ENCODE data around the gene SYNPO.

The SYNPO gene

GRCh38 chr5:150627731-150628545 lies 12.5 kb upstream of the SYNPO start:
- Mint-ChIP-seq H3K27ac (peak overlapping the region; percentile 79), H3K27me3 (no peaks in the 10 kb centered on the region)

GRCh38 chr5:150628936-150629485 lies 11.4 kb upstream of the SYNPO start:
- H3K36me3 Mint-ChIP-seq, result peaks cover 17% of the 10 kb centered on the region
- no peaks in the 10 kb centered on the region for H3K27me3 Mint-ChIP-seq
- no peak overlapping the region for H3K4me3 Mint-ChIP-seq
- peaks cover 70% of the 10 kb centered on the region for H3K4me1 Mint-ChIP-seq
- H3K27ac Mint-ChIP-seq, result peak overlapping the region; percentile 79
- H3K9me3 Mint-ChIP-seq, result no peaks in the 10 kb centered on the region
- no peak for ATAC-seq

More at GRCh38 chr5:150627731-150628545, 12.5 kb upstream of the SYNPO start:
- Mint-ChIP-seq H3K4me3 (peak overlapping the region; percentile 87), H3K4me1 (peaks cover 74% of the 10 kb centered on the region), H3K36me3 (peaks cover 17% of the 10 kb centered on the region), H3K9me3 (no peaks in the 10 kb centered on the region)
- no peak for ATAC-seq

GRCh38 chr5:150630016-150630415 lies 10.4 kb upstream of the SYNPO start:
- ATAC-seq, result no peak
- Mint-ChIP-seq H3K4me1 (peaks cover 64% of the 10 kb centered on the region), H3K9me3 (no peaks in the 10 kb centered on the region), H3K27me3 (no peaks in the 10 kb centered on the region), H3K27ac (no peak overlapping the region), H3K36me3 (peaks cover 19% of the 10 kb centered on the region), H3K4me3 (no peak overlapping the region)

GRCh38 chr5:150630461-150631325 lies 9.8 kb upstream of the SYNPO start:
- no peaks in the 10 kb centered on the region for H3K9me3 Mint-ChIP-seq

GRCh38 chr5:150631326-150631701 lies 9.1 kb upstream of the SYNPO start:
- H3K4me1 Mint-ChIP-seq, result peaks cover 55% of the 10 kb centered on the region

More at GRCh38 chr5:150630461-150631325, 9.8 kb upstream of the SYNPO start:
- no peak overlapping the region for H3K27ac Mint-ChIP-seq
- H3K4me3 Mint-ChIP-seq, result no peak overlapping the region
- peaks cover 61% of the 10 kb centered on the region for H3K4me1 Mint-ChIP-seq
- H3K36me3 Mint-ChIP-seq, result peaks cover 21% of the 10 kb centered on the region
- H3K27me3 Mint-ChIP-seq, result no peaks in the 10 kb centered on the region
- ATAC-seq, result no peak

GRCh38 chr5:150632305-150633160 lies 7.9 kb upstream of the SYNPO start:
- Mint-ChIP-seq H3K9me3 (no peaks in the 10 kb centered on the region), H3K4me3 (no peak overlapping the region), H3K27me3 (no peaks in the 10 kb centered on the region), H3K27ac (no peak overlapping the region), H3K4me1 (peaks cover 51% of the 10 kb centered on the region), H3K36me3 (peaks cover 21% of the 10 kb centered on the region)
- no peak for ATAC-seq

More at GRCh38 chr5:150631326-150631701, 9.1 kb upstream of the SYNPO start:
- ATAC-seq, result no peak
- H3K4me3 Mint-ChIP-seq, result no peak overlapping the region
- peaks cover 21% of the 10 kb centered on the region for H3K36me3 Mint-ChIP-seq
- no peaks in the 10 kb centered on the region for H3K27me3 Mint-ChIP-seq
- no peaks in the 10 kb centered on the region for H3K9me3 Mint-ChIP-seq
- no peak overlapping the region for H3K27ac Mint-ChIP-seq

- ATAC-seq, result no peak
- peaks cover 48% of the 10 kb centered on the region for H3K4me1 Mint-ChIP-seq
- no peaks in the 10 kb centered on the region for H3K9me3 Mint-ChIP-seq
- peaks cover 21% of the 10 kb centered on the region for H3K36me3 Mint-ChIP-seq
- H3K27ac Mint-ChIP-seq, result no peak overlapping the region
- no peak overlapping the region for H3K4me3 Mint-ChIP-seq
- H3K27me3 Mint-ChIP-seq, result no peaks in the 10 kb centered on the region
Observed at GRCh38 chr5:150633429-150633828, 7.0 kb upstream of the SYNPO start.

GRCh38 chr5:150636391-150637244 lies 3.8 kb upstream of the SYNPO start:
- no peak for ATAC-seq
- Mint-ChIP-seq H3K9me3 (no peaks in the 10 kb centered on the region), H3K4me1 (peaks cover 41% of the 10 kb centered on the region), H3K27ac (no peak overlapping the region), H3K36me3 (peaks cover 12% of the 10 kb centered on the region), H3K4me3 (no peak overlapping the region), H3K27me3 (no peaks in the 10 kb centered on the region)

- peaks cover 41% of the 10 kb centered on the region for H3K4me1 Mint-ChIP-seq
- no peak overlapping the region for H3K4me3 Mint-ChIP-seq
- no peaks in the 10 kb centered on the region for H3K9me3 Mint-ChIP-seq
- no peak overlapping the region for H3K27ac Mint-ChIP-seq
- no peaks in the 10 kb centered on the region for H3K27me3 Mint-ChIP-seq
- ATAC-seq, result no peak
- peaks cover 12% of the 10 kb centered on the region for H3K36me3 Mint-ChIP-seq
Observed at GRCh38 chr5:150637245-150638052, 3.0 kb upstream of the SYNPO start.

- Mint-ChIP-seq H3K4me3 (no peak overlapping the region), H3K27me3 (no peaks in the 10 kb centered on the region), H3K4me1 (peaks cover 35% of the 10 kb centered on the region), H3K36me3 (peaks cover 12% of the 10 kb centered on the region), H3K9me3 (no peaks in the 10 kb centered on the region), H3K27ac (no peak overlapping the region)
- no peak for ATAC-seq
Observed at GRCh38 chr5:150638053-150638444, 2.4 kb upstream of the SYNPO start.

- H3K27ac Mint-ChIP-seq, result no peak overlapping the region
- no peaks in the 10 kb centered on the region for H3K9me3 Mint-ChIP-seq
- no peaks in the 10 kb centered on the region for H3K27me3 Mint-ChIP-seq
- H3K36me3 Mint-ChIP-seq, result peaks cover 12% of the 10 kb centered on the region
- ATAC-seq, result no peak
- H3K4me1 Mint-ChIP-seq, result peaks cover 30% of the 10 kb centered on the region
- no peak overlapping the region for H3K4me3 Mint-ChIP-seq
Observed at GRCh38 chr5:150638488-150639376, 1.7 kb upstream of the SYNPO start.

- H3K27me3 Mint-ChIP-seq, result no peaks in the 10 kb centered on the region
- peak overlapping the region; percentile 28 for H3K27ac Mint-ChIP-seq
- no peak overlapping the region for H3K4me3 Mint-ChIP-seq
- peaks cover 12% of the 10 kb centered on the region for H3K36me3 Mint-ChIP-seq
- no peaks in the 10 kb centered on the region for H3K9me3 Mint-ChIP-seq
- H3K4me1 Mint-ChIP-seq, result peaks cover 30% of the 10 kb centered on the region
- ATAC-seq, result no peak
Observed at GRCh38 chr5:150639377-150639692, 1.1 kb upstream of the SYNPO start.

- no peaks in the 10 kb centered on the region for H3K27me3 Mint-ChIP-seq
- ATAC-seq, result no peak
- H3K9me3 Mint-ChIP-seq, result no peaks in the 10 kb centered on the region
- no peak overlapping the region for H3K4me3 Mint-ChIP-seq
- H3K27ac Mint-ChIP-seq, result peak overlapping the region; percentile 28
- peaks cover 34% of the 10 kb centered on the region for H3K4me1 Mint-ChIP-seq
- peaks cover 12% of the 10 kb centered on the region for H3K36me3 Mint-ChIP-seq
Observed at GRCh38 chr5:150639751-150640150, 709 bp upstream of the SYNPO start.

Measured in stimulated activated memory B cell treated with anti-CD40 and anti-IgM and Interleukin-4, amounts not matched to agents 10 μg/mL and 1 μg/mL and 100 μg/mL, for 72 hours (primary cell).